Panc1 (cell line): Measurements from ENCODE around the gene NHEJ1. TPM values are rescaled to one million over a fixed set of nuclear protein-coding genes. Genes with fewer than 3 reads are reported as not detected.

Experiments
- ATAC-seq: fragments of 200-7000 bp; cut with Tn5 transposase; 2 replicates; pipeline ENCODE4 v1.9.1; 2020; ENCODE audit warnings: mild to moderate bottlenecking, moderate library complexity
- BruUV-seq: library from RNA; stranded (reverse); fragments of 400-500 nt; replicated peaks from 2 replicates; lab custom pipeline; 2021; lab: Mats Ljungman, UMichigan
- CTCF ChIA-PET: fragments of 300-600 bp; sonication (Branson Sonifier 250); formaldehyde crosslinking; loops from one replicate; lab custom pipeline; 2022; ENCODE audit warnings: antibody characterized with exemption; lab: Charles Lee
- POLR2A ChIA-PET: fragments of 300-600 bp; sonication (Branson Sonifier 250); formaldehyde crosslinking; loops from one replicate; lab custom pipeline; 2022; ENCODE audit warnings: antibody characterized with exemption; lab: Charles Lee
- DNase-seq: peaks from one replicate; pipeline ENCODE4 v3.0.0-alpha.2; 2010; ENCODE audit warnings: low read depth, low spot score
- H3K27ac ChIP-seq: 2 replicates; pipeline ENCODE4 v1.5.1; 2011; ENCODE audit warnings: mild to moderate bottlenecking, low read length, inconsistent platforms
- H3K27me3 ChIP-seq: fragments of 200-500 bp; sonication (Bioruptor generic); 2 replicates; pipeline ENCODE4 v1.6.0; 2014; ENCODE audit warnings: low read length, inconsistent platforms; ENCODE audit not compliant: control insufficient read depth, insufficient read depth
- H3K36me3 ChIP-seq: fragments of 200-500 bp; sonication (Bioruptor generic); 2 replicates; pipeline ENCODE4 v1.5.1; 2014; ENCODE audit warnings: inconsistent platforms, mild to moderate bottlenecking, low read length, moderate library complexity; ENCODE audit not compliant: control insufficient read depth, insufficient read depth
- H3K4me1 ChIP-seq: 2 replicates; pipeline ENCODE4 v1.5.1; 2011; ENCODE audit warnings: inconsistent platforms, mild to moderate bottlenecking, low read length, moderate library complexity; ENCODE audit not compliant: control insufficient read depth, insufficient read depth
- H3K4me3 ChIP-seq, 2 experiments: 2 replicates each; pipeline ENCODE4 v1.5.1; 2011 to 2012; ENCODE audit warnings: low read depth in 2 of 2, low read length in 2 of 2, mild to moderate bottlenecking in 2 of 2, inconsistent platforms in 1 of 2, moderate library complexity in 1 of 2
- H3K9me3 ChIP-seq: fragments of 200-500 bp; sonication (Bioruptor generic); 2 replicates; pipeline ENCODE4 v1.5.1; 2014; ENCODE audit warnings: low read depth, mild to moderate bottlenecking, inconsistent platforms, low read length, moderate library complexity; ENCODE audit not compliant: control insufficient read depth, insufficient read depth
- CTCF ChIP-seq: fragments of 450-650 bp; IDR thresholded peaks from 2 replicates; pipeline ENCODE4 v1.5.1; 2017; ENCODE audit warnings: mild to moderate bottlenecking
- POLR2AphosphoS5 ChIP-seq: IDR thresholded peaks from 2 replicates; pipeline ENCODE4 v1.6.1; 2012; ENCODE audit warnings: mild to moderate bottlenecking, low read depth, low read length, moderate library complexity
- SIN3A ChIP-seq: IDR thresholded peaks from 2 replicates; pipeline ENCODE4 v1.6.1; 2012; ENCODE audit warnings: low read depth, mild to moderate bottlenecking, low read length, moderate library complexity, borderline replicate concordance; ENCODE audit not compliant: insufficient read depth
- TCF7L2 ChIP-seq: IDR thresholded peaks from 2 replicates; pipeline ENCODE4 v1.6.1; 2011; ENCODE audit warnings: mild to moderate bottlenecking, low read depth, low read length, inconsistent platforms
- in situ Hi-C: cut with HindIII; loops from 2 replicates; pipeline ENCODE4 v1.10.0; 2016; ENCODE audit warnings: low sequenced_read_pairs, low pct_unique_long_range_greater_than_20kb
- intact Hi-C: fragments of 100-400 bp; cut with micrococcal nuclease; formaldehyde crosslinking; loops from one replicate; pipeline ENCODE4 v1.10.0; 2022; ENCODE audit not compliant: unreplicated experiment
- total RNA-seq: library from RNA; stranded (reverse); gene quantifications from one replicate; pipeline ENCODE4 v1.2.1, GENCODE V29; 2021; ENCODE audit not compliant: unreplicated experiment
- TF ChIP-seq, protein P1 (sequence below), 2 experiments: IDR thresholded peaks; 2 replicates each; pipeline ENCODE4 v1.6.1; 2011 to 2012; ENCODE audit warnings: low read depth in 2 of 2, control low read depth in 1 of 2, low read length in 1 of 2, mild to moderate bottlenecking in 1 of 2, moderate library complexity in 1 of 2; ENCODE audit not compliant: insufficient read depth in 1 of 2

The NHEJ1 gene
- total RNA-seq, 1 experiment from 2014 or later, result 18.2 TPM

GRCh38 chr2:219078951-219079350, 81.7 kb downstream of the NHEJ1 start:
- ChIA-PET POLR2A (no interaction called here), CTCF (no interaction called here)
- no peak for DNase-seq
- no TSS peak for BruUV-seq
- no peaks in the 10 kb centered on the region for H3K9me3 ChIP-seq
- no peak for ATAC-seq
- no peaks in the 10 kb centered on the region for H3K27me3 ChIP-seq
- H3K4me1 ChIP-seq, result no peaks in the 10 kb centered on the region
- in situ Hi-C loops (no loop called here), intact Hi-C loops (no loop called here)
- TF ChIP-seq SIN3A (no peak), TCF7L2 (no peak), POLR2AphosphoS5 (no peak), CTCF (no peak)
- TF ChIP-seq, protein P1, sequence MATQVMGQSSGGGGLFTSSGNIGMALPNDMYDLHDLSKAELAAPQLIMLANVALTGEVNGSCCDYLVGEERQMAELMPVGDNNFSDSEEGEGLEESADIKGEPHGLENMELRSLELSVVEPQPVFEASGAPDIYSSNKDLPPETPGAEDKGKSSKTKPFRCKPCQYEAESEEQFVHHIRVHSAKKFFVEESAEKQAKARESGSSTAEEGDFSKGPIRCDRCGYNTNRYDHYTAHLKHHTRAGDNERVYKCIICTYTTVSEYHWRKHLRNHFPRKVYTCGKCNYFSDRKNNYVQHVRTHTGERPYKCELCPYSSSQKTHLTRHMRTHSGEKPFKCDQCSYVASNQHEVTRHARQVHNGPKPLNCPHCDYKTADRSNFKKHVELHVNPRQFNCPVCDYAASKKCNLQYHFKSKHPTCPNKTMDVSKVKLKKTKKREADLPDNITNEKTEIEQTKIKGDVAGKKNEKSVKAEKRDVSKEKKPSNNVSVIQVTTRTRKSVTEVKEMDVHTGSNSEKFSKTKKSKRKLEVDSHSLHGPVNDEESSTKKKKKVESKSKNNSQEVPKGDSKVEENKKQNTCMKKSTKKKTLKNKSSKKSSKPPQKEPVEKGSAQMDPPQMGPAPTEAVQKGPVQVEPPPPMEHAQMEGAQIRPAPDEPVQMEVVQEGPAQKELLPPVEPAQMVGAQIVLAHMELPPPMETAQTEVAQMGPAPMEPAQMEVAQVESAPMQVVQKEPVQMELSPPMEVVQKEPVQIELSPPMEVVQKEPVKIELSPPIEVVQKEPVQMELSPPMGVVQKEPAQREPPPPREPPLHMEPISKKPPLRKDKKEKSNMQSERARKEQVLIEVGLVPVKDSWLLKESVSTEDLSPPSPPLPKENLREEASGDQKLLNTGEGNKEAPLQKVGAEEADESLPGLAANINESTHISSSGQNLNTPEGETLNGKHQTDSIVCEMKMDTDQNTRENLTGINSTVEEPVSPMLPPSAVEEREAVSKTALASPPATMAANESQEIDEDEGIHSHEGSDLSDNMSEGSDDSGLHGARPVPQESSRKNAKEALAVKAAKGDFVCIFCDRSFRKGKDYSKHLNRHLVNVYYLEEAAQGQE (IDR thresholded peaks at IDR 0.05; ENCODE audit: insufficient read depth in 1 of 2, low read depth in 2 of 2, low read length in 1 of 2), result no peak
- no peak overlapping the region for H3K4me3 ChIP-seq
- H3K36me3 ChIP-seq, result no peaks in the 10 kb centered on the region
- no peak overlapping the region for H3K27ac ChIP-seq

DNA sequence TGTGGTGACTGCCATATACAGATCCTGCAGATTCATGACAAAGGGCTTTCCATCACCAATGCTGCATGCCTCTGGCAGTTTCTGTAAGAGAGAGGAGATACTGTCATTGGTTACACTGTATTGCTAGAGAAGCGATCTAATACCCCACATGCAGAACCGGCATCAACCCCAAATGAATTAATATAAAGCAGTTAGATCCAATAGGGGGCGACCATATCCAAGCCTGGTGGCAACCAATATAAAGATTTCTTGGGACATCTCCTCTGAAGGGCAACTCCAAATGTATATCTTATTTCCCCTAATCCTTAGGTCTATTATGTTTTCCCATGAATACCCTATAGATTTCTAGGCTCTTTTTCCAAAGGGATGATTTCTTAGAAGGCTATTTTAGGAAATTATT, 82.5 kb downstream of the NHEJ1 start:
- ChIA-PET POLR2A (no interaction called here), CTCF (no interaction called here)
- Histone ChIP-seq H3K27ac (no peak overlapping the region), H3K9me3 (no peaks in the 10 kb centered on the region), H3K27me3 (no peaks in the 10 kb centered on the region), H3K4me3 (no peak overlapping the region), H3K36me3 (no peaks in the 10 kb centered on the region), H3K4me1 (no peaks in the 10 kb centered on the region)
- TF ChIP-seq TCF7L2 (no peak), CTCF (peak; percentile 37)
- DNase-seq, result no peak
- BruUV-seq, result no TSS peak
- ATAC-seq, result no peak
- intact Hi-C loops, result no loop called here
- in situ Hi-C loops, result no loop called here
